Muscle of leg (tissue), 11 donors: ENCODE measurements around the gene TRIM37. TPM values are rescaled to one million over a fixed set of nuclear protein-coding genes. Genes with fewer than 3 reads are reported as not detected.

Experiments used
- DNase-seq: peaks from one replicate; pipeline ENCODE4 v3.0.0; 2013
- H3K27ac ChIP-seq: one replicate; pipeline ENCODE4 v1.5.1; 2013; ENCODE audit warnings: mild to moderate bottlenecking, low read length, control low read depth
- H3K27me3 ChIP-seq: one replicate; pipeline ENCODE4 v1.6.1; 2013; ENCODE audit warnings: low read length; ENCODE audit not compliant: control insufficient read depth, insufficient read depth
- H3K36me3 ChIP-seq: one replicate; pipeline ENCODE4 v1.6.1; 2013; ENCODE audit warnings: low read length; ENCODE audit not compliant: control insufficient read depth, insufficient read depth
- H3K4me1 ChIP-seq: one replicate; pipeline ENCODE4 v1.6.1; 2013; ENCODE audit warnings: low read length; ENCODE audit not compliant: control insufficient read depth, insufficient read depth
- H3K4me3 ChIP-seq: one replicate; pipeline ENCODE4 v1.5.1; 2013; ENCODE audit warnings: low read length, control low read depth
- H3K9me3 ChIP-seq: replicated peaks from 2 replicates; pipeline ENCODE4 v1.6.1; 2013; ENCODE audit warnings: low read depth, low read length; ENCODE audit not compliant: control insufficient read depth
- WGBS: methylation state at CpG from one replicate; pipeline ENCODE4 v1.1.5; 2013; ENCODE audit warnings: missing lambda C conversion rate; ENCODE audit not compliant: insufficient coverage; 5-methylcytosine and 5-hydroxymethylcytosine counted together
- polyA plus RNA-seq, 8 donors: library from polyadenylated mRNA; unstranded; fragments of 120-200 nt; gene quantifications; one replicate each; pipeline versions ENCODE4 v1.2.1 to v1.2.3, GENCODE V29; 2013; ENCODE audit warnings: inconsistent platforms in 1 of 8, low replicate concordance in 1 of 8; ENCODE audit not compliant: insufficient read length in 8 of 8, insufficient read depth in 1 of 8
- total RNA-seq: library from RNA; stranded (reverse); fragments of 120-200 nt; gene quantifications from one replicate; pipeline ENCODE4 v1.2.4, GENCODE V29; 2013

The TRIM37 gene
- total and polyA plus RNA-seq, 9 donors = 11.1 to 16.0 (median 14.9) TPM

DNA sequence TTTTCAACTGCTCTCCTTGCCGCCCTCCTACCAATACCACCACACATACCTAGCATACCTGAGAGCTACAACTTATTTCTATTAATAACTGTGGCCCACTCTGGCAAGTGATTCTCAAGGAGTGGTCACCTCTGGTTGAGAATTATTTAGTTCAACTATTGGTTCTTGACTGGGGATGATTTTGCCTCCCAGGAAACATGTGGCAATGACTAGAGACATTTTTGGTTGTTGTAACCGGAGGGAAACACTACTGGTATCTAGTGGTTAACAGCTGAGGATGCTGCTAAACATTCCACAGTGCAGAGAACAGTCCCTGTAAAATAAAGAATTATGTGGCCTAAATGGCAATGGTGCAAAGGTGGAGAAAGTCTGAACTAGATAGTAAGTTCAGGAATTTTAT lies 96.7 kb downstream of the TRIM37 start:
- 90% methylated on average over 2 of the region's 2 CpGs for WGBS
- no peak for DNase-seq

DNA sequence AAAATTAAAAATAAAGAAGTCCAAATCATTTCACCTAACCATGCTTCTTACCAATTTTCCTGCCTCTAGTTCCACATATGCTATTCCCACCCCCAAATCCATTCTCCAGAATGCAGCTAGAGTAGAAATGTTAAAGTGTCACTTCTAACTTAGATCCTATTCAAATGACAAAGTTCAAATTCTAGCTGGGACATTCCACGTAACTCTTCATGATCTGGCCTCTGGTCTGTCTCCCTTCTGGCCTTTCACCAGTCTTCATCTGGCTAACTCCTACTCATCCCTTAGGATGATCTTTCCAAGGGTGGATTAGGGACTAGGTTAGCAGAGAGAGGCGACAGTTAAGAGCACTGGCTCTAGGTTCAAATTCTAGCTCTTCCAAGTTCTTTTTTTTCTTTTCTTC lies 97.9 kb downstream of the TRIM37 start:
- no peaks in the 10 kb centered on the region for H3K27me3 ChIP-seq
- H3K4me3 ChIP-seq = no peak overlapping the region
- no peaks in the 10 kb centered on the region for H3K9me3 ChIP-seq
- no peak for DNase-seq
- H3K36me3 ChIP-seq = peaks cover 6% of the 10 kb centered on the region
- no peak overlapping the region for H3K27ac ChIP-seq
- 100% methylated on average over 1 of the region's 2 CpGs for WGBS
- peaks cover 2% of the 10 kb centered on the region for H3K4me1 ChIP-seq

More for the DNA sequence above, 96.7 kb downstream of the TRIM37 start:
- H3K27ac ChIP-seq = peak overlapping the region; percentile 10
- H3K4me3 ChIP-seq = no peak overlapping the region
- H3K9me3 ChIP-seq = no peaks in the 10 kb centered on the region
- H3K4me1 ChIP-seq = peaks cover 2% of the 10 kb centered on the region
- H3K36me3 ChIP-seq = peaks cover 6% of the 10 kb centered on the region
- no peaks in the 10 kb centered on the region for H3K27me3 ChIP-seq

DNA sequence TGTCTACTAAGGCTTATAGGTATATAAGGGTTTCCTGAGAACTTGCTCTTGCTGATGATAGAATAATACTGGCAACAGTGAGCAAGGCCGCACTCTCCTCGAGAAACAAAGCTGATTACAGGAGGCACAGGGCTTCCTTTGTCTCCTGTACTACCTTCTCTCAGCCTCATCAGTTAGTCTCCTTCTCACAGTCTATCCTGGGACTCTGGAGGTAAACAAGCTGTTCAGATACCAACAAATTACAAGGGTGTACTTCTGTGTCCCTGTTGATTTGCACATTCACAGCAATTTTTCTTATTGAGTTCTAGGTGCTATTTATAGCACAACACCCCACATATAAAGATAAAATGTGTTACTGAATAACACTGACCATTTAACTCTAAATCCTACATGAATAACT lies 98.7 kb downstream of the TRIM37 start:
- no CpG with 5 or more reads among the region's 2 CpGs for whole genome bisulfite sequencing

DNA sequence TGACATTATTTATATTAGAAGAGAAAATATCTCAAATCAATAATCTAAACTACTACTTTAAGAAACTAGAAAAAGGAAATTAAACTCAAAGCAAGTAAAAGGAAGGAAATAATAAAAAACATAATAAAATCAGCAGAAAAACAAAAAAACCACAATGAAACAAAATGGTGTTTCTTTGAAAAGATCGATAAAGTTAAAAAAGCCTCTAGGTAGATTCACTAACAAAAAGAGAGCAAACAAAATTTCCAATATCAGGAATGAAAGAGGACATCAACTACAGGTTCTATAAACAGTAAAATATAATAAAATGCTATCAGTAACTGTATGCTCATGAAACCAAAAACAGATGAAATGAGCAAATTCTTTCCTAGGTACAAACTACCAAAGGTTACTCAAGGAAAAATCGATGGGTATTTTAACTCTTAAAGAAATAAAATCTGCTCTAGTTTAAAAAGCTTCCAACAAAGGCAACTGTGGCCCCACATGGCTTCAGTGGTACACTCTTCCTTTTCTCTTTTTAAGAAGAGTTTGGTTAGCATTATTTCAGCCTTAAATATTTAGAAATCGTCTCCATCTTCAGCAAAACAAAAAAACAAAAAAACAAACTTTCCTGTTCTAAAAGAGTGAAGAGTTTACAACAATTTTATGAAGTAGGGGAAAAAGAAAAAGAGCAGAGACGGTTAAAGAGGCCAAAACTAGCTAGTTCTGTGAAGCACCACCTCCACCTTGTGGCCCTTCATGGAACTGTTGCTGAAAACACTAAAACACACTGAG lies 102.2 kb downstream of the TRIM37 start:
- Histone ChIP-seq H3K4me3 (no peak overlapping the region), H3K9me3 (no peaks in the 10 kb centered on the region), H3K4me1 (peaks cover 2% of the 10 kb centered on the region), H3K27ac (no peak overlapping the region), H3K27me3 (no peaks in the 10 kb centered on the region), H3K36me3 (peaks cover 3% of the 10 kb centered on the region)
- DNase-seq = peak; percentile 68
- WGBS = no CpG with 5 or more reads among the region's 4 CpGs

More for the DNA sequence above, 98.7 kb downstream of the TRIM37 start:
- DNase-seq = no peak
- Histone ChIP-seq H3K4me3 (no peak overlapping the region), H3K4me1 (peaks cover 2% of the 10 kb centered on the region), H3K9me3 (no peaks in the 10 kb centered on the region), H3K27ac (no peak overlapping the region), H3K27me3 (no peaks in the 10 kb centered on the region), H3K36me3 (peaks cover 6% of the 10 kb centered on the region)

DNA sequence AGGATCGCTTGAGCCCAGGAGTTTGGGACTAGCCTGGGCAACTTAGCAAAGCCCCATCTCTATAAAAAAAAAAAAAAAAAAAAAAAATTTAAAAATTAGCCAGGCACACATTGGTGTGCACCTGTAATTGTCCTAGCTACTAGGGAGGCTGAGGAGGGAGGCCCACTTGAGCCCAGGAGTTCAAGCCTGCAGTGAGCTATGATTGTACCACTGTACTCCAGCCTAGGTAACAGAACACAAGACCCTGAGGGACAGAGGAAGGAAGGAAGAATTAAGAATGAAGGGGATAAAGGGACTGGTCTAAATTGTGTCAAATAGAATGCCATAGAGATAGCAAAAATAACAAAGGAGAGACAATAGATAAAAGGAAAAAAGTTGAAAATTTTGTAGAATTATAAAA lies 102.8 kb downstream of the TRIM37 start:
- Histone ChIP-seq H3K9me3 (no peaks in the 10 kb centered on the region), H3K4me3 (no peak overlapping the region), H3K36me3 (peaks cover 1% of the 10 kb centered on the region), H3K27ac (no peak overlapping the region), H3K27me3 (no peaks in the 10 kb centered on the region), H3K4me1 (peaks cover 2% of the 10 kb centered on the region)
- WGBS = no CpG with 5 or more reads among the region's 1 CpG
- no peak for DNase-seq

DNA sequence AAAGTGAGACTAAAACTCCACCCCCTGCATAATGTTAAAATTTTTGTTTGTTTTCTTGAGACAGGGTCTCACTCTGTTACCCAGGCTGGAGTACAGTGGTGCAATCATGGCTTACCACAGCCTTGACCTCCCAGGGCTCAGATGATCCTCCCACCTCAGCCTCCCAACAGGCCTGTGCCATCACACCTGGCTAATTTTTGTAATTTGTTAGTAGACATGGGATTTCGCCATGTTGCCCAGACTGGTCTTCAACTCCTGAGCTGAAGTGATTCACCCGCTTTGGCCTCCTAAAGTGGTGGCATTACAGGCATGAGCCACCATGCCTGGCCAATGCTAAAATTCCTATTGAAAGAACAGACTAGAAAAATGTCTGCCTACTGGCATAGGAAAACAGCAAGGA lies 103.8 kb downstream of the TRIM37 start:
- Histone ChIP-seq H3K9me3 (no peaks in the 10 kb centered on the region), H3K27me3 (no peaks in the 10 kb centered on the region), H3K4me1 (peaks cover 2% of the 10 kb centered on the region), H3K27ac (peak overlapping the region; percentile 31), H3K36me3 (no peaks in the 10 kb centered on the region), H3K4me3 (no peak overlapping the region)
- DNase-seq = no peak
- WGBS = 100% methylated on average over 2 of the region's 2 CpGs

DNA sequence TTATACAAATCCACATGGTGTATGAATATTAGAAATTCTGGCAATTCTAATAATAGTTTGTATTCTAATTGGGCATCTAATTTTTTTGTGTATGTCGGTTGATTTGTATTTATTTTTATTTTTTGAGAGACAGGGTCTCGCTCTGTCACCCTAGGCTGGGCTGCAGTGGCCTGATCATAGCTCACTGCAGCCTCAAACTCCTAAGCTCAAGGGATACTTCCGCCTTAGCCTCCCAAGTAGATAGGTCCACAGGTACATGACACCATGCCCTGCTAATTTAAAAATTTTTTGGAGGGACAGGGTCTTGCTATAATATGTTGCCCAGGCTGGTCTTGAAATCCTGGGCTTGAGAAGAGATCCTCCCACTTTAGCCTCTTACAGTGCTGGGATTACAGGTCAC lies 104.6 kb downstream of the TRIM37 start:
- WGBS = no CpG with 5 or more reads among the region's 3 CpGs
- peak overlapping the region; percentile 53 for H3K27ac ChIP-seq
- no peaks in the 10 kb centered on the region for H3K9me3 ChIP-seq
- no peak for DNase-seq
- H3K36me3 ChIP-seq = no peaks in the 10 kb centered on the region
- no peak overlapping the region for H3K4me3 ChIP-seq
- peaks cover 2% of the 10 kb centered on the region for H3K4me1 ChIP-seq
- no peaks in the 10 kb centered on the region for H3K27me3 ChIP-seq

DNA sequence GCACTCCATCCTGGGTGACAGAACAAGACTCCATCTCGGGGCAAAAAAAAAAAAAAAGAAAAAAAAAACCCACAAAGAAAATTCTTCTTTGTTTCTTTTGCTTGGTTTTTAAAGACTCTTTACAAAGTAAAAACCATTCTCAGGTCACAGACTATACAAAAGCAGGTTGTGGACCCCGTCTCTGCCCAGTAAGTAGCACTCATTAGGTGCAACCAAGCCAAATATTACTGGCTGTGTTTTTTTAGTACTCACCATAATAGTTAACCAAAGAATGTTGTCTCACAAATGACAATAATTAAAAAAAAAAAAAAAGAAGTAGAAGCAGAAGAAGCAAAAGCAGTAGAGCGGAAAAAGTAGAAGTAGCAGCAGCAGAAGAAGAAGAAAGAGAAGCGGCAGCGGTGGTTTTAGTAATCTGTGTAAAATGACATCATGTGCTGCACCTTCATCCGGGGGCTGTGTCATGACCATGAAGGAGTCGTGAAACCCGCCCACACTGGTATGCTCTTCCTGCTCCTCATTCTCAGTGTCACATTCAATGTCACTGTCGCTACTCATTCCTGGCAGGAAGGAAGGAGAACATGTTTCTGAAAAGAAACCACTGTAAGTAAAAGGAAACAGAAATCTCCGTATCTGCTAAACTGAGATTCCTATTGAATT lies 105.4 kb downstream of the TRIM37 start:
- H3K9me3 ChIP-seq = no peaks in the 10 kb centered on the region
- peak overlapping the region; percentile 63 for H3K27ac ChIP-seq
- WGBS = 83% methylated on average over 3 of the region's 10 CpGs
- H3K4me3 ChIP-seq = no peak overlapping the region
- H3K36me3 ChIP-seq = no peaks in the 10 kb centered on the region
- peaks cover 2% of the 10 kb centered on the region for H3K4me1 ChIP-seq
- peak; percentile 52 for DNase-seq
- H3K27me3 ChIP-seq = no peaks in the 10 kb centered on the region

DNA sequence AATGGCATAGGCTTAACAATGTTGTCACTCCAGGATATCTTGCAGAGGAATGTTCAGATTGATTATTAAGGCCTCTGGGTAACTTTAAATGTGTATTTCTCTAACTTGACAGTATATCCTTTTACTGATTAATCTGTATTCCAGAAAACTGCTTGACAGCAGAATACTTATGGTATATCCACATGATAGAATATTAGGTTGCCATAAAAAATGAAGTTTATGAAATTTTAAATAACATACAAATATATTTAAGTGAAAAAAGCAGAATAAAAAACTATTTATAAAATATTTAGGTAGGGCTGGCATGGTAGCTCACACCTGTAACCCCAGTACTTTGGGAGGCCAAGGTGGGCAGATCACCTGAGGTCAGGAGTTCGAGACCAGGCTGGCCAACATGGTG lies 106.7 kb downstream of the TRIM37 start:
- Histone ChIP-seq H3K9me3 (no peaks in the 10 kb centered on the region), H3K27me3 (no peaks in the 10 kb centered on the region), H3K4me1 (peaks cover 2% of the 10 kb centered on the region), H3K4me3 (no peak overlapping the region), H3K36me3 (no peaks in the 10 kb centered on the region), H3K27ac (no peak overlapping the region)
- no peak for DNase-seq
- no CpG with 5 or more reads among the region's 1 CpG for WGBS

DNA sequence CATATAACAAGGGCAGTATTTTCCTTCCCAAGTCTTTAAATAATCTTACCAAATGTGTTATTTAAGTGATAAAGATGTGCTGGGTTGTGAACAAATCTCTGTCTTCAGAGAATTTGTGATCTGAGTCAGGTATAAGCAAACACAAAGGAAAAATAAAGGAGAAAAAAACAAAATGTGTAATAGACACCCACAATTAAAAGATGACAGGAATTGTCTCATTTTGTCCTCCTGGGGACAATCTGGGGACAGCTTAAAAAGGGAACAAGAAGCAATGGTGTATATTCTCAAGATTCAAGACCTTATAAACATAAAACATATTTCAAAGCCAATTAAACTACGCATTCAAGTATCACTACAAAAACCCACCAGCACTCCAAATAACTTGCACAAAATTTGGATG lies 107.2 kb downstream of the TRIM37 start:
- H3K4me1 ChIP-seq = peaks cover 2% of the 10 kb centered on the region
- DNase-seq = no peak
- H3K27me3 ChIP-seq = no peaks in the 10 kb centered on the region
- no CpG with 5 or more reads among the region's 1 CpG for WGBS
- no peak overlapping the region for H3K27ac ChIP-seq
- no peaks in the 10 kb centered on the region for H3K9me3 ChIP-seq
- no peak overlapping the region for H3K4me3 ChIP-seq
- no peaks in the 10 kb centered on the region for H3K36me3 ChIP-seq
